Activated T-helper 17 cell treated with anti-CD3 and anti-CD28 coated beads, Interleukin-2, amount 50 U/mL, for 72 hours (primary cell): ENCODE measurements around the gene SIX2. TPM values are rescaled to one million over a fixed set of nuclear protein-coding genes. Genes with fewer than 3 reads are reported as not detected.

Experiments used
- total RNA-seq, 2 donors: library from RNA; stranded (reverse); gene quantifications; one replicate each; pipeline ENCODE4 v1.2.3, GENCODE V29; 2022

The SIX2 gene
- total RNA-seq, 2 donors from 2014 or later, result not detected

Other genes with a start within 250 kb of the SIX2 start
- gene SIX3, start 67.8 kb downstream of the SIX2 start, total RNA-seq, result not detected